Dermis microvascular lymphatic vessel endothelial cell (primary cell): Measurements from ENCODE around the gene PDE4D. TPM values are rescaled to one million over a fixed set of nuclear protein-coding genes. Genes with fewer than 3 reads are reported as not detected.

ENCODE experiments used
- DNase-seq, 2 donors: peaks; one replicate each; pipeline versions ENCODE4 v3.0.0 to v3.0.0-alpha.2; 2010; ENCODE audit warnings: low read depth in 2 of 2
- total RNA-seq: library from RNA; depleted of rRNA; stranded (reverse); fragments of >200 nt; gene quantifications from 2 replicates; pipeline ENCODE4 v1.2.1, GENCODE V29; 2014

PDE4D gene
- total RNA-seq, 1 donor from 2014 or later: 22.1 TPM

- DNase-seq: peak; percentile 26 to 57
Measured at GRCh38 chr5:59158165-59158564, 735.4 kb downstream of the PDE4D start.

DNA sequence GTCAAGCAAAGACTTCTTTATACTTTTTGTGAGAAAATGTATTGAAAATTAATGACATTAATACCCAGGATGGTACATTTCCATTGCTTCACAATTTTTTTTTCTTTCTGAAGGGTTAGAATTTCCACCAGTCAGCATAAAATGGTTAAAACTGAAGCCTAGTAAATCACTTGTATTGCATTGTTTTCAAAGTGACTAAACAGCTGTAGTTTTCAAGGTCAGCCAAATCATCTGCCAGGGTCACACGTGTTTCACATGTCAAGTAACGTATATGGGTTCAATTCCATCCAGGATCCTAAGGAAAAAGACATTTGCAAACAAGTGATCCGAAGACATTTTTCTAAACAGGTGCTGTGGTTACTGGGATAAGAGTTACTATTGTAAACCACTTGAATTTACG lies 736.5 kb downstream of the PDE4D start:
- peak in 1 of 2 donors; percentile 33 for DNase-seq

GRCh38 chr5:59152701-59153245 lies 740.8 kb downstream of the PDE4D start:
- DNase-seq: no peak

GRCh38 chr5:59151162-59151889 lies 742.2 kb downstream of the PDE4D start:
- DNase-seq: no peak

- no peak for DNase-seq
Measured at GRCh38 chr5:59149827-59150226, 743.7 kb downstream of the PDE4D start.

GRCh38 chr5:59149271-59149670 lies 744.3 kb downstream of the PDE4D start:
- no peak for DNase-seq

DNA sequence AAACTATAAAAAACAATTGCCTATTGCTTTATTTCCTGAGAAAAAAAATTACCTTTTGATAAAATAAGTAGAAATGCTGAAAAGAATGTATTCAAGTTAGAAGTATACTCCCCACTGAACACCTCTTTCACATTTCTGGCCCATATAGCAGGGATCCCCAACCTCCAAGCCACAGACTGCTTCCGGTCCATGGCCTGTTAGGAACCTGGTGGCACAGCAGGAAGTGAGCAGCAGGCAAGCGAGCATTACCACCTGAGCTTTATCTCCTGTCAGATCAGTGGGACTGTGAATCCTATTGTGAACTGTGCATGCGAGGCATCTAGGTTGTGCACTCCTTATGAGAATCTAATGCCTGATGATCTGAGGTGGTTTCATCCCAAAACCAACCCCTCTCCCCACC lies 746.8 kb downstream of the PDE4D start:
- DNase-seq: no peak

- no peak for DNase-seq
Measured at GRCh38 chr5:59143926-59144333, 749.6 kb downstream of the PDE4D start.

DNA sequence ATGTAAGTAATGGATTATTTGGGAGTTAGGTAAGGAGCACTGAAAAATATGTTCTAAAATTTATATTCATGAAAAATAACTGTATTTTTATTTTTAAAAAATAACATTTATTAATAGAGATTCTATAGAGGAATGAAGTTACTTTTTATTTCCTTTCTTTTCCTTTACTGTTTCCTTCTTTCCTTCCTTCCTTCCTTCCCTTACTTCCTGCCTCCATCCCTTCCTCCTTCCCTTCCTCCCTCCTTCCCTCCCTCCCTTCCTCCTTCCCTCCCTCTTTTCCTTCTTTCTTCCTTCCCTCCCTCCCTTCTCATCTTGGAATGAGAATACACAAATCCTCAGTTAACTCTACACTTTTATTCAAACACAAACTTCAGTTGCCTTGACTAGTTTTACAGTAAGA lies 750.6 kb downstream of the PDE4D start:
- no peak for DNase-seq

DNA sequence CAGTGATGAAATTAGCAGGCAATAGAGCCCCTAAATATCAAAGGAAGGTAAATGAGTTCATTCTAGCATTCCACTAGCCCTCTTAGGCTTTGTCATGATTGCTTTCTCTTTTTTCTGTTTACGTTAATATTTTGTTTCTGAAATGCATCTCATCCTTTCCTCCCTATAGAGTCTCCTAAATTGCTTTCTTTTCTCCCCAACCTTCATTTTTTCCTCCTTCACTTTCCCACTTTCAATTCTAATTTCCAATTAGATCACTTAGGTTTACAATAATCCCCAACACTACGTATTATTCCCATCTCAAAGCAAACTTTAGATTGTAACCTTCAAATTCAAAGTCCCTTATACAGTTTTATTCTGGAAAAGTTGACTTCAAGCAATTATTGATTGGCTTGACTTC lies 751.4 kb downstream of the PDE4D start:
- DNase-seq: no peak

- DNase-seq: no peak
Measured at GRCh38 chr5:59140133-59140532, 753.4 kb downstream of the PDE4D start.

- DNase-seq: no peak
Measured at GRCh38 chr5:59139695-59140094, 753.8 kb downstream of the PDE4D start.

- DNase-seq: no peak
Measured at GRCh38 chr5:59138509-59138908, 755.0 kb downstream of the PDE4D start.

DNA sequence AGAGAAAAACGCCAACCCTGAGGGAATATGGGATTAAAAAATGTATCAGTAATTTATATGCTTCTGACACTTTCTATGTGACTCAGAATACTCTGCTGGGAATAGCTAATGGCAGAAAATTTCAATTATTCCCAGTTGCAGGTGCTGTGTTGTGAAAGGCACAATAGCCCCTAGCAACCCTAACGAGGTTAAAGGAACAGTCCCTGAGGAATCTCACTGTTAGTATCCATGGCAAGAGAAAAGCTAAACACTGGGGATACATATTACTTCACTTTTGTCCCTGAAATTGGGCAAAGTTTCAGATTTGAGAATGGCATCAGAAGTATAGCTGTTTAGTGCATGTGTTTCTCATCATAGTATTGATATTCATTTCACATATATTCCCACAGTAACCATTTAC lies 755.7 kb downstream of the PDE4D start:
- no peak for DNase-seq

DNA sequence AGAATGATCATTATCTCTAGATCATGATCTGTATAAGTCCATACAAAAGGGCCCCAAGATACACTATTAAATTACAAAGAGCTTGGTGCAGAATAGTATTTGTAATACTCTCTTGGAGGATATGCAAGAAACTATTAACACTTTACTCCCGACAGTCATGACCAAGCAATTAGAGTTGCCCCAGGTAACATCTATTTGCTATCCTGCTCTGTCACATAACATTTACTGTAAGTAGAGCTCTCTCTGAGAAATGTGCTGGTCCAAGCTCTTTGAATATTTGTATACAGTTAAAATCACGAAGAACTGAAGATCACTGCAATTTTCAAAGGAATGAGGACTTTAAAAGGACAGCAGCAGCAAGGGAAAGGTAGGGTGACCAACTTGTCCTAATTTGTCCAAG lies 757.0 kb downstream of the PDE4D start:
- DNase-seq: no peak

DNA sequence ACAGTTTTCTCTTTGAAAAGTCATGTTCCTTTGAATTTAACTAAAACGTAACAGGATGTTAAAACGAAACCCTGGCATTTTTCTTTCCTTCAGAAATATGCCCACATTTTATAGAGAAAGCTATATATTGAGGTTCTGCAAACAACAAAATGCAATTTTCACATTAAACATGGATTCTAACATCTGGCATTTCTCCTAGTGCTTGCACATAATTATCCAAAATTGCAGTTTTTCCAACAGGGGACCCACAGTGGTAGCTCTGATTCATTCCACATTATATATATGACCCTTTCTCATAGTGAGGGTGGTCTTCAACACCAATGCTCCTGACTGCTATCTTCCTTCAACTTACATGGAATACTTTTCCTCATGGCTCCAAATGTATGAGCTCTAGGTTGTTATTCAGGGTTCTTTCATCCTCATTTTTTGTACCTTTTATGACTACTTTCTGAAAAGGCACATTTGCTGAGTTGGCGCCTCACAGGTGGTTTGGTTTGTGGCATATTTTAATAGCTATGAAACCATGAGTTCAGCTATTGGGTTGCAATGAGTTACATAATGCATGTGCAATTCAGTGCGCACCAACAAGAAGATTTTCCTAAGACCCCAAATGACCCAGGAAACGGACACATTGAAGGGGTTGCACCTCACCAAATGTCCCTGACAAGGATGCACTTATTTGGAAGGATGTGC lies 758.9 kb downstream of the PDE4D start:
- no peak for DNase-seq

GRCh38 chr5:59133764-59134261 lies 759.7 kb downstream of the PDE4D start:
- peak in 1 of 2 donors; percentile 17 for DNase-seq

DNA sequence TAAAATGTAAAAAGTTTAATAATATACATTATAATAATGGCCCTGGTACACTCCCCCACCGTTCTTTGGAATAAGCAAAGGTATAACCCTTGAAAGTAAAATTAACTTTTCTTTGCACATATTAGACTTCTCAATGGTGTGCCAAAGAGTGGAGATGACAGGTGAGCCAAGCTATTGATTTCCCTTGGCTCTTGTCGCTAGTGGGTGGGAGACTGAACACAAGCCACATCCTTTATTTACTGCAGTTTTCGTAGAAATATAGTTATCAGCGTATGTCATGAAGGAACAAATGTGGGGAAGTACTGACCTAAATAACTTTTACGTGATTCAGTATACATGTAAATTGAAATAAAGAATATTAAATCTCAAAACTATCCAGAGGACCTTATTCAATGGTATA lies 761.4 kb downstream of the PDE4D start:
- DNase-seq: no peak

GRCh38 chr5:59130431-59130830 lies 763.1 kb downstream of the PDE4D start:
- DNase-seq: no peak

- no peak for DNase-seq
Measured at GRCh38 chr5:59128646-59129290, 764.8 kb downstream of the PDE4D start.

GRCh38 chr5:59126708-59127573 lies 766.6 kb downstream of the PDE4D start:
- peak; percentile 54 for DNase-seq
